HepG2 (cell line): ENCODE measurements around the gene PLD1. TPM values are rescaled to one million over a fixed set of nuclear protein-coding genes. Genes with fewer than 3 reads are reported as not detected.

Experiments
- AGO2 ChIP-seq: fragments of 200-400 bp; formaldehyde crosslinking; optimal IDR thresholded peaks from 2 replicates; pipeline ENCODE3; 2017; ENCODE audit warnings: mild to moderate bottlenecking, low read depth, low read length, moderate library complexity
- FOXK1 ChIP-seq: sonication (generic); formaldehyde crosslinking; IDR thresholded peaks from 2 replicates; pipeline ENCODE4 v1.4.0; 2020; ENCODE audit warnings: low read depth, missing genetic modification reagents, borderline replicate concordance
- HNRNPK ChIP-seq: fragments of 200-400 bp; formaldehyde crosslinking; IDR thresholded peaks from 2 replicates; pipeline ENCODE4 v1.6.1; 2018; ENCODE audit warnings: low read length, low read depth, moderate library complexity, mild to moderate bottlenecking; ENCODE audit not compliant: poor library complexity, severe bottlenecking
- KAT2B ChIP-seq: fragments of 150-350 bp; IDR thresholded peaks from 2 replicates; pipeline ENCODE4 v1.6.1; 2014; ENCODE audit warnings: low read depth, low read length, borderline replicate concordance
- MAZ ChIP-seq, 2 experiments: sonication (generic) in 1 of 2; formaldehyde crosslinking in 1 of 2; IDR thresholded peaks; 2 replicates each; pipeline versions ENCODE4 v1.5.0 to v1.6.1; 2012 to 2020; ENCODE audit warnings: low read depth in 2 of 2, mild to moderate bottlenecking in 2 of 2, borderline replicate concordance in 1 of 2, improper control_type of control experiment in 1 of 2, low read length in 1 of 2, missing genetic modification reagents in 1 of 2, moderate library complexity in 1 of 2
- NCOA1 ChIP-seq: sonication (generic); formaldehyde crosslinking; IDR thresholded peaks from 2 replicates; pipeline ENCODE4 v1.9.0; 2021; ENCODE audit warnings: missing genetic modification reagents
- PAXIP1 ChIP-seq: sonication (generic); formaldehyde crosslinking; conservative IDR thresholded peaks from 2 replicates; pipeline ENCODE4 v1.4.0; 2020; ENCODE audit warnings: mild to moderate bottlenecking, missing genetic modification reagents, moderate library complexity
- PLSCR1 ChIP-seq: sonication (generic); formaldehyde crosslinking; IDR thresholded peaks from 2 replicates; pipeline ENCODE4 v1.5.0; 2020; ENCODE audit warnings: missing genetic modification reagents, mild to moderate bottlenecking, borderline replicate concordance
- RBAK ChIP-seq: sonication (generic); formaldehyde crosslinking; IDR thresholded peaks from 2 replicates; pipeline ENCODE4 v1.5.1; 2020; ENCODE audit warnings: mild to moderate bottlenecking, missing genetic modification reagents
- REL ChIP-seq: sonication (generic); formaldehyde crosslinking; conservative IDR thresholded peaks from 2 replicates; pipeline ENCODE4 v1.8.0; 2022; ENCODE audit warnings: mild to moderate bottlenecking, missing genetic modification reagents, moderate library complexity
- TBX3 ChIP-seq: fragments of 450-650 bp; IDR thresholded peaks from 2 replicates; pipeline ENCODE4 v1.6.1; 2017; ENCODE audit warnings: antibody characterized with exemption, mild to moderate bottlenecking, inconsistent platforms, borderline replicate concordance
- TEF ChIP-seq: sonication (generic); formaldehyde crosslinking; IDR thresholded peaks from 2 replicates; pipeline ENCODE4 v1.5.0; 2020; ENCODE audit warnings: missing genetic modification reagents
- THAP7 ChIP-seq: sonication (generic); formaldehyde crosslinking; IDR thresholded peaks from 2 replicates; pipeline ENCODE4 v1.8.1; 2023; ENCODE audit warnings: mild to moderate bottlenecking, missing genetic modification reagents
- ZEB1 ChIP-seq: IDR thresholded peaks from 2 replicates; pipeline ENCODE4 v1.6.1; 2012; ENCODE audit warnings: mild to moderate bottlenecking, low read depth, inconsistent platforms; ENCODE audit not compliant: insufficient replicate concordance
- ZKSCAN8 ChIP-seq: IDR thresholded peaks from 2 replicates; pipeline ENCODE4 v1.6.1; 2016; ENCODE audit warnings: borderline replicate concordance, missing genetic modification reagents, missing compliant biosample characterization
- ZNF235 ChIP-seq: sonication (generic); formaldehyde crosslinking; IDR thresholded peaks from 2 replicates; pipeline ENCODE4 v1.8.1; 2023; ENCODE audit warnings: mild to moderate bottlenecking, missing genetic modification reagents, borderline replicate concordance
- ZNF263 ChIP-seq: sonication (generic); formaldehyde crosslinking; IDR thresholded peaks from 2 replicates; pipeline ENCODE4 v1.4.0; 2020; ENCODE audit warnings: missing genetic modification reagents
- ZNF691 ChIP-seq: sonication (generic); formaldehyde crosslinking; IDR thresholded peaks from 2 replicates; pipeline ENCODE4 v1.4.0; 2020; ENCODE audit warnings: missing genetic modification reagents, low read depth, mild to moderate bottlenecking, borderline replicate concordance
- polyA plus RNA-seq, 8 experiments: library from polyadenylated mRNA; depleted of rRNA in 3 of 8; stranded (reverse) in 7 of 8; unstranded in 1 of 8; fragments of >200 nt; fragmentation: Illumina TruSeq in 4 of 8; extraction: Trizol in 4 of 8; gene quantifications; 2 replicates each; pipeline versions ENCODE4 v1.2.1 to v1.2.3, GENCODE V29; 2011 to 2016; ENCODE audit warnings: low read depth in 4 of 8, missing spikeins in 1 of 8, mixed read lengths in 1 of 8; ENCODE audit not compliant: insufficient read depth in 1 of 8
- total RNA-seq, 5 experiments: library from RNA; depleted of rRNA; stranded (reverse); fragments of >200 nt; fragmentation: Illumina TruSeq; extraction: Trizol; gene quantifications; 2 replicates each; pipeline ENCODE4 v1.2.3, GENCODE V29; 2016; ENCODE audit warnings: low read depth in 1 of 5

PLD1 gene
- total and polyA plus RNA-seq, 2 of the 13 experiments (the other 11 are each of a cell fraction or from before 2014, with no cell fraction given) = 27.1 to 59.4 TPM

GRCh38 chr3:171680726-171681411, 129.4 kb downstream of the PLD1 start (continued):
- no peak for TF ChIP-seq ZNF691 (CRISPR knock-in tag)
- TF ChIP-seq ZNF263 (CRISPR knock-in tag) = no peak
- peak; percentile 33; the same call in 1 of the 2 replicates for TF ChIP-seq KAT2B
- TF ChIP-seq TEF (CRISPR knock-in tag) = no peak
- TF ChIP-seq FOXK1 (CRISPR knock-in tag) = peak; percentile 66; the same call in 1 of the 2 replicates
- no peak for TF ChIP-seq AGO2
- 0 out of 2 replicates have a peak, but pooled peaks have one; percentile 14 for TF ChIP-seq TBX3
- no peak for TF ChIP-seq HNRNPK
- no peak for TF ChIP-seq NCOA1 (CRISPR knock-in tag)
- TF ChIP-seq ZEB1 = peak; percentile 56
- peak; percentile 78 for TF ChIP-seq PAXIP1 (CRISPR knock-in tag)
- TF ChIP-seq PLSCR1 (CRISPR knock-in tag) = no peak
- TF ChIP-seq REL = no peak
- no peak for TF ChIP-seq RBAK (CRISPR knock-in tag)
- TF ChIP-seq ZKSCAN8 (CRISPR knock-in tag) = no peak
- TF ChIP-seq MAZ (IDR thresholded peaks at IDR 0.05; ENCODE audit: borderline replicate concordance, low read depth, low read length) = no peak
- TF ChIP-seq MAZ (CRISPR knock-in tag; IDR thresholded peaks at IDR 0.05; ENCODE audit: low read depth) = no peak
- TF ChIP-seq THAP7 (CRISPR knock-in tag) = no peak
- no peak for TF ChIP-seq ZNF235 (CRISPR knock-in tag)
